Activated CD4-positive, CD25-positive, alpha-beta regulatory T cell (primary cell): ENCODE data around the gene LCNL1.
A peak's percentile ranks its signal among the peaks of the same experiment; 100 is the strongest.

Source experiments
- DNase-seq, 4 experiments: peaks; one replicate each; lab custom pipeline; 2025; lab: John Stamatoyannopoulos, UW

Gene LCNL1

GRCh38 chr9:137011907-137012675 lies 29.3 kb downstream of the LCNL1 start:
- DNase-seq: no peak

- DNase-seq: no peak
Measured at GRCh38 chr9:137012694-137013570, 30.1 kb downstream of the LCNL1 start.

- no peak for DNase-seq
Measured at GRCh38 chr9:137013571-137013940, 30.8 kb downstream of the LCNL1 start.

GRCh38 chr9:137014166-137014565 lies 31.4 kb downstream of the LCNL1 start:
- no peak for DNase-seq

GRCh38 chr9:137014776-137015539 lies 32.2 kb downstream of the LCNL1 start:
- DNase-seq: no peak

- no peak for DNase-seq
Measured at GRCh38 chr9:137015540-137015930, 32.7 kb downstream of the LCNL1 start.

GRCh38 chr9:137015976-137016375 lies 33.2 kb downstream of the LCNL1 start:
- DNase-seq: no peak

- no peak for DNase-seq
Measured at GRCh38 chr9:137016436-137016835, 33.6 kb downstream of the LCNL1 start.

- DNase-seq: no peak
Measured at GRCh38 chr9:137017071-137017470, 34.3 kb downstream of the LCNL1 start.

- DNase-seq: no peak
Measured at GRCh38 chr9:137017791-137018497, 35.2 kb downstream of the LCNL1 start.

GRCh38 chr9:137018761-137019559 lies 36.2 kb downstream of the LCNL1 start:
- no peak for DNase-seq

GRCh38 chr9:137019891-137020683 lies 37.3 kb downstream of the LCNL1 start:
- DNase-seq: no peak

- DNase-seq: no peak
Measured at GRCh38 chr9:137020771-137021567, 38.2 kb downstream of the LCNL1 start.

- no peak for DNase-seq
Measured at GRCh38 chr9:137021568-137021978, 38.8 kb downstream of the LCNL1 start.

- peak; percentile 46 to 51 (median 48) for DNase-seq
Measured at GRCh38 chr9:137021979-137022661, 39.3 kb downstream of the LCNL1 start.

- DNase-seq: no peak
Measured at GRCh38 chr9:137022662-137023008, 39.8 kb downstream of the LCNL1 start.

- no peak for DNase-seq
Measured at GRCh38 chr9:137023157-137023556, 40.4 kb downstream of the LCNL1 start.

- DNase-seq: no peak
Measured at GRCh38 chr9:137023583-137023991, 40.8 kb downstream of the LCNL1 start.

GRCh38 chr9:137025517-137025966 lies 42.7 kb downstream of the LCNL1 start:
- no peak for DNase-seq
